GM20431 (cell line): ENCODE results near the gene NANOS1.

Experiments
- in situ Hi-C: fragments of 300-500 bp; cut with MseI, MboI; formaldehyde crosslinking; loops from one replicate; pipeline ENCODE4 v1.15.0; 2020; ENCODE audit warnings: low sequenced_read_pairs; ENCODE audit not compliant: unreplicated experiment

Gene NANOS1, protein sequence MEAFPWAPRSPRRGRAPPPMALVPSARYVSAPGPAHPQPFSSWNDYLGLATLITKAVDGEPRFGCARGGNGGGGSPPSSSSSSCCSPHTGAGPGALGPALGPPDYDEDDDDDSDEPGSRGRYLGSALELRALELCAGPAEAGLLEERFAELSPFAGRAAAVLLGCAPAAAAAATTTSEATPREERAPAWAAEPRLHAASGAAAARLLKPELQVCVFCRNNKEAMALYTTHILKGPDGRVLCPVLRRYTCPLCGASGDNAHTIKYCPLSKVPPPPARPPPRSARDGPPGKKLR

GRCh38 chr10:119029613-119030420, at the start of gene NANOS1:
Gene NANOS1, plus strand, starts transcription at chr10:119029714. Its CDS starts 88 bp downstream, at chr10:119029802.
- in situ Hi-C loops = no loop called here

- in situ Hi-C loops = no loop called here
These were observed 49.2 kb upstream of the NANOS1 start for GRCh38 chr10:118980135-118980865.

DNA sequence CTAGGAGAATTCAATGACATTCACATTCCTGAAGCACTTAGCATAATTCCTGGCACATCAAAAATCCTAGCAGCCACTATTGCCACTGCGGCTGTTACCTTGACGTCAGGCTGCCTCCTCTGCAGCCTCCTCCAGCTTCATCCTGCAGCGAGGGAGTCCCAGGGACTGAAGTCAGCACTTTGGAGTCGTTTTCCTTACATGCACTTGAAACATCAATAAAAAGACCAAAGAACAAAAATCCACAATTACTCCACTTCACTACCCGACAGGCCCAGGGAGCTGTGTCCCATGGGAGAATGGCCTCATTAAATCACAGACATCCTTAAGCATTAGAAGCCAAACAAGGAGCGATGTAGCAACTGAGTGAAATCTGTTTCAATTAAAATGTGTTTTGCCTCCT, 48.6 kb upstream of the NANOS1 start:
- in situ Hi-C loops = no loop called here

- in situ Hi-C loops = no loop called here
These were observed 47.6 kb upstream of the NANOS1 start for GRCh38 chr10:118981946-118982345.

DNA sequence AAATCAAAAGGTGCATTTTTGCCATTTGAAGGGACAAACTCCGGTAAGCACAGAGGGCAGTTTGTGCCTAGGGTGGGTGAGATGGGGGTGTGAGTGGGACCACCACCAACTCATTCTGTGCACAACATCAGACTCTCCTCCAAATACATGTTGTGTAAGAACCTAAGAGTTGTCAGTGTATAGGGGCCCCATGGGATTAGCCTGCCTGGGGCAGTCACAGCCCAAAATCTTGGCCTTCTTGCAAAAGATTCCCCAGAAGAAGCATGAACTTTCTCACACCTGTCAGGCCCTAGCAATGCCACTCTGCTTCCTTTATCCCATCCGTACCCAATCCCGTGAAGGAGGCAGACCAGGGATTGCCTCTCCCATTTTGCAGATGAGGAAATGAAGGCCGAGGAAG, 47.1 kb upstream of the NANOS1 start:
- in situ Hi-C loops = no loop called here

- in situ Hi-C loops = no loop called here
These were observed 46.3 kb upstream of the NANOS1 start for GRCh38 chr10:118983263-118983662.

DNA sequence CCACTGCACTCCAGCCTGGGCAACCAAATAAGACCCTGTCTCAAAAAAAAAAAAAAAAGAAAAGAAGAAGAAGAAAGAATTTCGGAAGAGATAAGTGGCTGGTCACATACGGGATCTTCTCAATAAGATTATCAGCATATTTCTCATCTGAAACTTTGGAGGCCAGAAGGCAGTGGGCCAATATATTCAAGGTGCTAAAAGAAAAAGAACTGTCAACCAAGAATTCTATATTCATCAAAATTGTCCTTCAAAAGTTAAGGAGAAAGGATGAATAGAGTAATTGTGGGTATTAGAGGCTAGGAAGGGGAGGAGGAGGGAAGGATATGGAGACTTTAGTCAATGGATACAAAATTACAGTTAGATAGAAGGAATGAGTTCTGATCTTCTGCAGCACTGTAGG, 43.9 kb upstream of the NANOS1 start:
- in situ Hi-C loops = no loop called here

GRCh38 chr10:118986815-118987790, 42.4 kb upstream of the NANOS1 start:
- in situ Hi-C loops = no loop called here

GRCh38 chr10:118990326-118990725, 39.2 kb upstream of the NANOS1 start:
- in situ Hi-C loops = no loop called here

DNA sequence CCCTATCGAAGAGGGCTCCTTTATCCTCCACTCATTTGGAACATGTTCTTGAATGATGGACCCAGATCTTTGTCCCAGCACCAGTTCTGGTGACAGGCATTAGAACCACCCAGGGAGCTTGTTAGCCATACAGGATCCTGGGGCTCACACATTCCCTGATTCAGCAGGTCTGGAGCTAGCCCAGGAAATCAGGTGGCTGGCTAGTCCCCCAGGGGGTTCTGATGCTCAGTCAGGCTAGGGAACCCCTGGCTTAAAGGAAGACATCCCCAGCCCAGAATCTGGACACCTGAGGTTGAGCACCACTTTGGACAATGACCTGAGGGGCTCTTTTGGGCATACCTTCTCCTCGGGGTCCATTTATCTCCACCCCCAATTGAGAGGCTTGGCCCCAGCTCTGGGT, 37.0 kb upstream of the NANOS1 start:
- in situ Hi-C loops = no loop called here

- in situ Hi-C loops = no loop called here
These were observed 36.3 kb upstream of the NANOS1 start for GRCh38 chr10:118993214-118993613.

- in situ Hi-C loops = no loop called here
These were observed 35.2 kb upstream of the NANOS1 start for GRCh38 chr10:118994321-118994720.

DNA sequence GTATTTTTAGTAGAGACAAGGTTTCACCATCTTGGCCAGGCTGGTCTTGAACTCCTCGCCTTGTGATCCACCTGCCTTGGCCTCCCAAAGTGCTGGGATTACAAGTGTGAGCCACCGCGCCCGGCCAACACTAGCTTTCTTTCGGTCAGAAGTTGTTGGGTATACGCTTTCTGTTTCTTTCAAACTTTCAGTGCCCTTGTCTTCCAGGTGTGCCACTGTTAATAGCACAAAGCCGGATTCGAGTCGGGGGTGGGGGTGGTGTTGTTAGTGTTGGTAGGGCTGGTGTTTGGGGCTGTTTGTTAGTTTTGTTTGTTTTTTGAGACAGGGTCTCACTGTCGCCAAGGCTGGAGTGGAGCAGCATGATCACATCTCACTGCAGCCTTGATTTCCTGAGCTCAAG, 33.8 kb upstream of the NANOS1 start:
- in situ Hi-C loops = no loop called here

DNA sequence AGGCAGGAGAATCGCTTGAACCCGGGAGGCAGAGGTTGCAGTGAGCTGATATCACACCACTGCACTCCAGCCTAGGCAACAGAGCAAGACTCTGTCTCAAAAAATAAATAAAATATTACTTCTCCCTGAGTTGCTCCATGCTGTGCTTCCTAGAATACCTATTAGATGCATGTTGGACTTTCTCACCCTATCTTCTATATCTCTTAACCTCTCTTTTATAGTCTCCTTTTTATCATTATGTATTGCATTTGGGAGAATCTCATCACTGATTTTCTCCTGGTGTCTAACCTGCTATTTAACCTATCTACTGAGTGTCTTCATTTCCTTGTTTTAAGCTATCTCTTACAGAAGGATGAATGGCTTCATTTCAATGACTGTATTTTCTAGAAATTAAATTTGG, 32.1 kb upstream of the NANOS1 start:
- in situ Hi-C loops = no loop called here

- in situ Hi-C loops = no loop called here
These were observed 31.3 kb upstream of the NANOS1 start for GRCh38 chr10:118998183-118998582.

GRCh38 chr10:119001717-119002500, 27.6 kb upstream of the NANOS1 start:
- in situ Hi-C loops = no loop called here

DNA sequence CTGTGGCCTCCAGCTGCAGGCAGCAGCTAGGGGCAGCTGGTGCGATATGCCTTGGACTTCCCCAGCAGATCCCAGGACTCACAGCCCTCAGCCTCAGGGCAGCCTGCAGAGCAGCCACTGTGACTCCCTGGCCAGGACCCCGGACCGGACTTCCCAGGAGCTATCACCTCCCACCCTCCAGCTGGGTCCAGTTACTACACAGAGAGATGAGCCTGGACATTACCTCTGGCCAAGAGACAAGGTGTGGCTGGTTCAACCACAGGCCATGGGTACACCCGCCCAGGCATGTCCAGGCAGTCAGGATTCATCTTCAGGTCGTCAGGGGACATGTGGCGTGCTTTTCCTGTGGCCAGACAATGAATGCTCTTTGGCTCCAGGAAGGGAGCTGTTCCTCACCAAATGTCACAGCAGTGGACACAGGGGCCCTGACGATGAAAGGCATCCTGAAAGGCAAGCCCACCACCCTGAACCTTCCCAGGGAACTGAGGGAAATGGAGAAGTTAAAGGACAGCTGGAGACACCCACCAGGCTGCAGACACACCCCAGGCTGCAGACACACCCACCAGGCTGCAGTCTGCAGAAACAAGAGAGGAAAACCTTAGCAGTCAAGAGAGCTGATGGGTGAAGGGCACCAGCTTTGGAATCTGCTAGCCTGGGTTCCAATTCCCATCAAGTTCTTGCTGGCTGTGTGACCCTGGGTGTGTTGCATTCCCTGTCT, 25.8 kb upstream of the NANOS1 start:
- in situ Hi-C loops = no loop called here

GRCh38 chr10:119005362-119006043, 24.0 kb upstream of the NANOS1 start:
- in situ Hi-C loops = no loop called here
